OCI-LY3 (cell line): ENCODE results near the gene UNC13B.

ENCODE experiments used
- H2AFZ ChIP-seq: fragments of 200-600, 300-600 bp; shearing (Covaris generic); 2 replicates; pipeline ENCODE4 v1.6.0; 2014; ENCODE audit warnings: antibody characterized with exemption, low read depth, low read length
- H3K27ac ChIP-seq: fragments of 200-600, 300-600 bp; sonication (generic); 2 replicates; pipeline ENCODE4 v1.5.1; 2014; ENCODE audit warnings: mild to moderate bottlenecking, low read length, moderate library complexity, mixed read lengths
- H3K27me3 ChIP-seq: fragments of 200-600, 300-600 bp; sonication (generic); 2 replicates; pipeline ENCODE4 v1.6.1; 2014; ENCODE audit warnings: low read depth, low read length, mixed read lengths
- H3K36me3 ChIP-seq: fragments of 200-600, 300-600 bp; sonication (generic); replicated peaks from 2 replicates; pipeline ENCODE3; 2014; ENCODE audit warnings: low read depth, low read length, mixed read lengths
- H3K4me1 ChIP-seq: fragments of 300-600, 200-600 bp; sonication (generic); 2 replicates; pipeline ENCODE4 v1.6.1; 2014; ENCODE audit warnings: low read length, mixed read lengths
- H3K4me2 ChIP-seq: fragments of 200-600, 300-600 bp; sonication (generic); 2 replicates; pipeline ENCODE4 v1.6.1; 2014; ENCODE audit warnings: low read length, mixed read lengths
- H3K4me3 ChIP-seq: fragments of 300-600, 200-600 bp; sonication (generic); 2 replicates; pipeline ENCODE4 v1.5.1; 2014; ENCODE audit warnings: antibody characterized with exemption, mild to moderate bottlenecking, low read length, moderate library complexity
- H3K79me2 ChIP-seq: fragments of 300-600, 200-600 bp; shearing (Covaris generic); 2 replicates; pipeline ENCODE4 v1.6.1; 2014; ENCODE audit warnings: mild to moderate bottlenecking, low read length, mixed read lengths
- H3K9ac ChIP-seq: fragments of 300-600, 200-600 bp; shearing (Covaris generic); 2 replicates; pipeline ENCODE4 v1.6.0; 2014; ENCODE audit warnings: mild to moderate bottlenecking, low read length, moderate library complexity
- H3K9me3 ChIP-seq: fragments of 200-600, 300-600 bp; shearing (Covaris generic); 2 replicates; pipeline ENCODE4 v1.6.1; 2014; ENCODE audit warnings: low read length, mixed read lengths; ENCODE audit not compliant: insufficient read depth
- H4K20me1 ChIP-seq: fragments of 200-600, 300-600 bp; sonication (generic); 2 replicates; pipeline ENCODE4 v1.6.1; 2016; ENCODE audit warnings: low read length, mixed read lengths; ENCODE audit not compliant: insufficient read depth
- CTCF ChIP-seq: fragments of 200-600, 300-600 bp; sonication (generic); IDR thresholded peaks from 2 replicates; pipeline ENCODE4 v1.5.1; 2014; ENCODE audit warnings: antibody characterized with exemption, low read length, low read depth
- EZH2phosphoT487 ChIP-seq: fragments of 200-600 bp; shearing (Covaris generic); IDR thresholded peaks from 2 replicates; pipeline ENCODE4 v1.6.1; 2018; ENCODE audit warnings: antibody characterized with exemption, mixed run types, low read depth

UNC13B gene

GRCh38 chr9:35220659-35221338 is 59.0 kb downstream of the UNC13B start:
- Histone ChIP-seq H2AFZ (no peak overlapping the region), H3K4me2 (no peak overlapping the region), H3K79me2 (no peaks in the 10 kb centered on the region), H3K27me3 (no peaks in the 10 kb centered on the region), H3K27ac (no peak overlapping the region), H3K4me1 (no peaks in the 10 kb centered on the region), H4K20me1 (no peaks in the 10 kb centered on the region), H3K36me3 (no peaks in the 10 kb centered on the region), H3K9ac (no peak overlapping the region), H3K4me3 (no peak overlapping the region), H3K9me3 (peaks cover 8% of the 10 kb centered on the region; the same call in 1 of the 2 replicates)
- TF ChIP-seq CTCF (no peak), EZH2phosphoT487 (no peak)

GRCh38 chr9:35225677-35226076 is 63.9 kb downstream of the UNC13B start:
- peaks cover 4% of the 10 kb centered on the region; the same call in 1 of the 2 replicates for H3K9me3 ChIP-seq
- H3K36me3 ChIP-seq = no peaks in the 10 kb centered on the region
- H3K4me2 ChIP-seq = no peak overlapping the region
- no peaks in the 10 kb centered on the region for H3K4me1 ChIP-seq
- no peak overlapping the region for H3K4me3 ChIP-seq
- H3K27ac ChIP-seq = no peak overlapping the region
- no peak overlapping the region for H3K9ac ChIP-seq
- H2AFZ ChIP-seq = no peak overlapping the region
- no peaks in the 10 kb centered on the region for H4K20me1 ChIP-seq
- H3K79me2 ChIP-seq = no peaks in the 10 kb centered on the region
- TF ChIP-seq CTCF = no peak
- no peak for TF ChIP-seq EZH2phosphoT487
- H3K27me3 ChIP-seq = no peaks in the 10 kb centered on the region

GRCh38 chr9:35226651-35227050 is 64.8 kb downstream of the UNC13B start:
- Histone ChIP-seq H4K20me1 (no peaks in the 10 kb centered on the region), H3K36me3 (no peaks in the 10 kb centered on the region), H3K4me2 (no peak overlapping the region), H2AFZ (no peak overlapping the region), H3K9ac (no peak overlapping the region), H3K79me2 (no peaks in the 10 kb centered on the region), H3K27me3 (no peaks in the 10 kb centered on the region), H3K9me3 (no peaks in the 10 kb centered on the region), H3K27ac (no peak overlapping the region), H3K4me3 (no peak overlapping the region), H3K4me1 (no peaks in the 10 kb centered on the region)
- TF ChIP-seq EZH2phosphoT487 (no peak), CTCF (no peak)

GRCh38 chr9:35227284-35227683 is 65.5 kb downstream of the UNC13B start:
- TF ChIP-seq CTCF = no peak
- TF ChIP-seq EZH2phosphoT487 = no peak
- H4K20me1 ChIP-seq = no peaks in the 10 kb centered on the region
- H3K79me2 ChIP-seq = no peaks in the 10 kb centered on the region
- no peaks in the 10 kb centered on the region for H3K9me3 ChIP-seq
- no peaks in the 10 kb centered on the region for H3K4me1 ChIP-seq
- no peak overlapping the region for H2AFZ ChIP-seq
- no peak overlapping the region for H3K27ac ChIP-seq
- H3K4me3 ChIP-seq = no peak overlapping the region
- H3K4me2 ChIP-seq = no peak overlapping the region
- no peaks in the 10 kb centered on the region for H3K36me3 ChIP-seq
- H3K9ac ChIP-seq = no peak overlapping the region
- H3K27me3 ChIP-seq = no peaks in the 10 kb centered on the region
